Cardiac muscle cell (in vitro differentiated cells and primary cell): ENCODE results near the gene PKP3. TPM values are rescaled to one million over a fixed set of nuclear protein-coding genes. Genes with fewer than 3 reads are reported as not detected.
"Not testable (repeated sequence)": the region's sequence is repeated elsewhere in the genome, so short reads cannot be mapped to it uniquely, and the experiment has no call there.

ENCODE experiments used
- DNase-seq, 2 donors: peaks; one replicate each; pipeline versions ENCODE4 v3.0.0 to v3.0.0-alpha.2; 2010 to 2017; ENCODE audit warnings: low read depth in 1 of 2, low spot score in 1 of 2
- H3K27ac ChIP-seq: fragments of 200-600 bp; sonication (generic); 2 replicates; pipeline ENCODE4 v1.5.1; 2016
- H3K27me3 ChIP-seq: fragments of 200-600 bp; sonication (generic); 2 replicates; pipeline ENCODE4 v1.6.0; 2016; ENCODE audit warnings: control low read depth
- H3K36me3 ChIP-seq: fragments of 200-600 bp; sonication (generic); 2 replicates; pipeline ENCODE4 v1.5.1; 2016; ENCODE audit warnings: control low read depth
- H3K4me1 ChIP-seq: fragments of 200-600 bp; sonication (generic); 2 replicates; pipeline ENCODE4 v1.8.1; 2017; ENCODE audit warnings: low read depth, mild to moderate bottlenecking, mixed run types
- H3K4me3 ChIP-seq: fragments of 200-600 bp; sonication (generic); 2 replicates; pipeline ENCODE4 v1.5.1; 2016; ENCODE audit warnings: mild to moderate bottlenecking
- H3K9me3 ChIP-seq: fragments of 200-600 bp; sonication (generic); 2 replicates; pipeline ENCODE4 v1.5.1; 2017; ENCODE audit warnings: low read depth, mild to moderate bottlenecking, control low read depth
- polyA plus RNA-seq: library from polyadenylated mRNA; unstranded; fragments of >200 nt; fragmentation: Nextera tagmentation; extraction: Ambion mirVana; gene quantifications from 2 replicates; pipeline ENCODE4 v1.2.1, GENCODE V29; 2016
- total RNA-seq: library from RNA; depleted of rRNA; stranded (reverse); fragments of >200 nt; gene quantifications from 2 replicates; pipeline ENCODE4 v1.2.3, GENCODE V29; 2016
- TF ChIP-seq, protein P1 (sequence below): IDR thresholded peaks from 2 replicates; pipeline ENCODE4 v1.5.1; 2012; ENCODE audit warnings: low read depth, mild to moderate bottlenecking, low read length

Gene PKP3
- total and polyA plus RNA-seq, 2 experiments from 2014 or later, result 0.09 to 0.57 TPM

DNA sequence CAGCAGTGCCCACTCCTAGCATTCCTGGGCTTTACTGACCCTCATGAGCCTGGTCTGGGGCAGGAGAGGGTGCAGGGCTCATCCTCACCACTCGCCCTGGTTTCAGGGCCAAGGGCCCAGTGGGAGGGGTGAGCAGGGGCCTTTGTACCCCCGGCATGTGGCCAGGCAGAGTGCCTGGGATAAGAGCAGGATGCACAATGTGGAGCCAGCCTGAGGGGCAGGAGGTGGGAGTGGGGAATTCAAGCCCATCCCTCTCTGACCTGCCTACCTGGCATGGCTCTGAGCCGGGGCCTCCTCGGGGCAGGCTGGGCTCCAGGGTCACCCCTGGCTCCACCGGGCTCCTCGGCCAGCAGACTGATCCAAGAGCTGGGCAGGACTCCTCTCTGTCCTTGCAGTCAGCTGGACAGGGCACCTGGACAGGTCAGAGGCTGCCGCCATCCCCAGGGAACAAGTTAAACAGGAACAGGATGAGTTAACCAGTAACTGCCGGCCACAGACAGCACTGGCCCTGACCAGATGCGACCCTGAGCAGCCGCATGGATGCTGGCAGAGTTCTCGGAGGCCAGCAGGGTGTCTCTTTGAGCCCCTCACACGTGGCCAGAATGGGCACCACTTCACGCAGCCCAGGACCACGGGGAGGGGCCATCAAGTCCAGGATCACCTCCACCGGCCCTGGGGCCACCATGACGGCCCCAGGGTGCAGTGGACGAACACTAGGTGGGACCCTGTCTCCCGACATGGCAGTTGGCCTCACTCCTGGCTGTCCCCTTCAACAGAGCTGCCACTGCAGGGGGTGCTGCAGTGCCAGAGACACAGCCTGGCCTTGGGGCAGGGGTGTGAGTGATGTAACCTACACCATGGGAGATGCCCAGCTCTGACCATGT is 15.8 kb downstream of the PKP3 start:
- Histone ChIP-seq H3K9me3 (no peaks in the 10 kb centered on the region), H3K4me1 (no peaks in the 10 kb centered on the region), H3K27ac (no peak overlapping the region), H3K4me3 (no peak overlapping the region), H3K27me3 (peaks cover 11% of the 10 kb centered on the region), H3K36me3 (no peaks in the 10 kb centered on the region)
- no peak for DNase-seq
- TF ChIP-seq, protein P1, sequence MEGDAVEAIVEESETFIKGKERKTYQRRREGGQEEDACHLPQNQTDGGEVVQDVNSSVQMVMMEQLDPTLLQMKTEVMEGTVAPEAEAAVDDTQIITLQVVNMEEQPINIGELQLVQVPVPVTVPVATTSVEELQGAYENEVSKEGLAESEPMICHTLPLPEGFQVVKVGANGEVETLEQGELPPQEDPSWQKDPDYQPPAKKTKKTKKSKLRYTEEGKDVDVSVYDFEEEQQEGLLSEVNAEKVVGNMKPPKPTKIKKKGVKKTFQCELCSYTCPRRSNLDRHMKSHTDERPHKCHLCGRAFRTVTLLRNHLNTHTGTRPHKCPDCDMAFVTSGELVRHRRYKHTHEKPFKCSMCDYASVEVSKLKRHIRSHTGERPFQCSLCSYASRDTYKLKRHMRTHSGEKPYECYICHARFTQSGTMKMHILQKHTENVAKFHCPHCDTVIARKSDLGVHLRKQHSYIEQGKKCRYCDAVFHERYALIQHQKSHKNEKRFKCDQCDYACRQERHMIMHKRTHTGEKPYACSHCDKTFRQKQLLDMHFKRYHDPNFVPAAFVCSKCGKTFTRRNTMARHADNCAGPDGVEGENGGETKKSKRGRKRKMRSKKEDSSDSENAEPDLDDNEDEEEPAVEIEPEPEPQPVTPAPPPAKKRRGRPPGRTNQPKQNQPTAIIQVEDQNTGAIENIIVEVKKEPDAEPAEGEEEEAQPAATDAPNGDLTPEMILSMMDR, result no peak

- not testable (repeated sequence) for H3K27ac ChIP-seq, DNase-seq, H3K36me3 ChIP-seq, H3K4me3 ChIP-seq, H3K4me1 ChIP-seq, H3K9me3 ChIP-seq
- peaks cover 18% of the 10 kb centered on the region for H3K27me3 ChIP-seq
Measured at GRCh38 chr11:410711-411110, 16.7 kb downstream of the PKP3 start.

GRCh38 chr11:411520-411919 is 17.5 kb downstream of the PKP3 start:
- not testable (repeated sequence) for H3K4me3 ChIP-seq, H3K9me3 ChIP-seq, DNase-seq, H3K4me1 ChIP-seq, H3K27ac ChIP-seq, H3K36me3 ChIP-seq
- H3K27me3 ChIP-seq, result peaks cover 26% of the 10 kb centered on the region

DNA sequence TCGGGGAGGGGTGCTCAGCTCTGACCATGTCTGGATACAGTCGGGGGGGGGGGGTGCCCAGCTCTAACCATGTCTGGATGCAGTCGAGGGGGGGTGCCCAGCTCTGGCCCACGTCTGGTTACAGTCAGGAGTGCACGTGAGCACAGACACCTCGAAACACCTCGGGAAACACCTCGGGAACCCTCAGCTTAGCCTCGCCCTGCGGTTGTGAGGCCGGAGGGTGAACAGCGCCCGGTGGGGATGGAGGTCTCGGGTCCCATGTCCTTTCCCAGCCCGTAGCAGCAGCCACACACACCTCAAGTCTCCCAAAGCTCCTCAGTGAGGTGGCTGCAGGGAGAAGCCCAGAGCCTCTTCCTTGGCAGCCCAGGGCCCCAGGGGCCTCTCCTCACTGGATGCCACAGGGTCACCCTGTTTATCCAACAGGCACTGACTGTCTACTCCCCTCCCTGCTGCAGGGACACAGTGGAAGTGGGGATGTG is 18.7 kb downstream of the PKP3 start:
- peaks cover 3% of the 10 kb centered on the region for H3K4me1 ChIP-seq
- TF ChIP-seq, protein P1, result no peak
- DNase-seq, result no peak
- H3K27me3 ChIP-seq, result peaks cover 38% of the 10 kb centered on the region
- H3K36me3 ChIP-seq, result no peaks in the 10 kb centered on the region
- H3K27ac ChIP-seq, result no peak overlapping the region
- no peak overlapping the region for H3K4me3 ChIP-seq
- no peaks in the 10 kb centered on the region for H3K9me3 ChIP-seq

- Histone ChIP-seq H3K27ac (no peak overlapping the region), H3K36me3 (no peaks in the 10 kb centered on the region), H3K9me3 (no peaks in the 10 kb centered on the region), H3K27me3 (peaks cover 45% of the 10 kb centered on the region), H3K4me3 (no peak overlapping the region), H3K4me1 (peaks cover 3% of the 10 kb centered on the region)
- DNase-seq, result no peak
- TF ChIP-seq, protein P1, result no peak
Measured at GRCh38 chr11:413120-414081, 19.4 kb downstream of the PKP3 start.

DNA sequence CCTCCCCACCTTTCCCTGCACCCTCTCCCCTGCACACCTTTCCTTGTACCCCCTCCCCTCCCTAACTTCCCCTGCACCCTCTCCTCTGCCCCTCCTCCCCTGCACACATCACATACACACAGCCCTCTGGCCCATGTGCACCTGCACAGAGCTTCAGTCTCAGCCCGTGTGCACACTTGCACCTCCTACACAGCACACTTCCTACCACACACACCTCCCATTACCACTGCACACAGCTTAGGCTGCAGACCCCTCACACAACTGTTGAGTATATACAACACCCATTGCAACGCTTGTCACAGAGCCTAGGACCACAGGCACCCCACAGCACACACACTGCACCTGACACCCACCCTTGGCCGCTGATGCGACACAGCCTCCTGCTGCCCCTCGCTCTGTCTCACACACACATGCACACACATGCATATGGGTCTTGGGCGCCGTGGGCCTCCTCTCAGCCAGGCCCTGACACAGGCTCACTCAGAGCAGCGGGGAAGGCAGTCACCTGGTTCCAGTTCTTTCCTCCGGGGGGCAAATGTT is 20.4 kb downstream of the PKP3 start:
- Histone ChIP-seq H3K27me3 (peaks cover 55% of the 10 kb centered on the region), H3K4me1 (peaks cover 3% of the 10 kb centered on the region), H3K36me3 (no peaks in the 10 kb centered on the region), H3K4me3 (no peak overlapping the region), H3K27ac (no peak overlapping the region), H3K9me3 (no peaks in the 10 kb centered on the region)
- TF ChIP-seq, protein P1, result no peak
- no peak for DNase-seq
